Fibroblast of pulmonary artery (primary cell): ENCODE measurements around the gene CHST1.

Experiments
- DNase-seq: peaks from one replicate; pipeline ENCODE4 v3.0.0-alpha.2; 2010; ENCODE audit warnings: low read depth
- H3K4me3 ChIP-seq: replicated peaks from 2 replicates; pipeline ENCODE4 v1.5.1; 2011; ENCODE audit warnings: low read depth, mild to moderate bottlenecking, control low read depth, low read length, moderate library complexity
- TF ChIP-seq, protein P1 (sequence below): IDR thresholded peaks from 2 replicates; pipeline ENCODE4 v1.5.1; 2011; ENCODE audit warnings: mild to moderate bottlenecking, control low read depth, low read length, inconsistent platforms; ENCODE audit errors: missing control alignments

The CHST1 gene, protein sequence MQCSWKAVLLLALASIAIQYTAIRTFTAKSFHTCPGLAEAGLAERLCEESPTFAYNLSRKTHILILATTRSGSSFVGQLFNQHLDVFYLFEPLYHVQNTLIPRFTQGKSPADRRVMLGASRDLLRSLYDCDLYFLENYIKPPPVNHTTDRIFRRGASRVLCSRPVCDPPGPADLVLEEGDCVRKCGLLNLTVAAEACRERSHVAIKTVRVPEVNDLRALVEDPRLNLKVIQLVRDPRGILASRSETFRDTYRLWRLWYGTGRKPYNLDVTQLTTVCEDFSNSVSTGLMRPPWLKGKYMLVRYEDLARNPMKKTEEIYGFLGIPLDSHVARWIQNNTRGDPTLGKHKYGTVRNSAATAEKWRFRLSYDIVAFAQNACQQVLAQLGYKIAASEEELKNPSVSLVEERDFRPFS

DNA sequence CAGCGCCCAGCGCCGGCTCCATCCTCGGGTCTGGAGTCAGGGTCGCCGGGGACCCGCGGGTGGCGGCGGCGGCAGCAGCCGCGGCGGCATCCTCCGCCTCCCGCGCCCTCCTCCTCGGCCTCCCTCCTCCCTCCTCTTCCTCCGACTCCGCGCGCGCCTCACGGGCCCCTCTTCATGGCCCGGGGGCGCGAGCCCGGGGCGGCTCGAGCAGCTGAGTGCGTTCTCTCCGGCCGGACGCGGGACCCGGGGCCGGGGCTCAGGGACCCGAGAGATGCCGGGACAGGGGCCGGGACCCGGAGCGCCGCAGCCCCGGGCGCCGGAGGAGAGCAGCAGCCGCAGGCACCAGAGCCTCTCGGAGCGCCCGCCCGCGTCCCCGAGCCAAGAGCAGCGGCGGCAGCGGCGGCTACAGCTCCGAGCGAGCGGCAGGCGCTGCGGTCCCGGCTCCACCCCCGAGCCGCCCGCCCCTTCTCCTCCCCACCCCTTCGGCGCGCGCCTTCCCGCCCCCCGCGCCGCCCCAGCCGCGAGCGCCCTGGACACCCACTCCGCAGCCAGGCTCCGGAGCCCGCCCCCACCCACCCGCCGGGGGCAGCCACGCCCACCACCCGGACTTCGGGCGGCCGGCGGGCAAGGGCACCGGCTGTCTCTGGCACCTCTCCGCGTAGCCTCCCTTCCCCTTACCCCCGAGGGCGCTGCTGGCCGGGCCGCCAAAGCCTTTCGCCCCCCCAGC lies at the start of gene CHST1:
TSS of gene CHST1 (minus strand) at position 417 of the 727 bp plus-strand sequence. CDS start 14,699 bp downstream, outside the sequence.
- peak within 1 kb of the TSS; percentile 64 for H3K4me3 ChIP-seq
- DNase-seq, result peak; percentile 32
- TF ChIP-seq, protein P1, sequence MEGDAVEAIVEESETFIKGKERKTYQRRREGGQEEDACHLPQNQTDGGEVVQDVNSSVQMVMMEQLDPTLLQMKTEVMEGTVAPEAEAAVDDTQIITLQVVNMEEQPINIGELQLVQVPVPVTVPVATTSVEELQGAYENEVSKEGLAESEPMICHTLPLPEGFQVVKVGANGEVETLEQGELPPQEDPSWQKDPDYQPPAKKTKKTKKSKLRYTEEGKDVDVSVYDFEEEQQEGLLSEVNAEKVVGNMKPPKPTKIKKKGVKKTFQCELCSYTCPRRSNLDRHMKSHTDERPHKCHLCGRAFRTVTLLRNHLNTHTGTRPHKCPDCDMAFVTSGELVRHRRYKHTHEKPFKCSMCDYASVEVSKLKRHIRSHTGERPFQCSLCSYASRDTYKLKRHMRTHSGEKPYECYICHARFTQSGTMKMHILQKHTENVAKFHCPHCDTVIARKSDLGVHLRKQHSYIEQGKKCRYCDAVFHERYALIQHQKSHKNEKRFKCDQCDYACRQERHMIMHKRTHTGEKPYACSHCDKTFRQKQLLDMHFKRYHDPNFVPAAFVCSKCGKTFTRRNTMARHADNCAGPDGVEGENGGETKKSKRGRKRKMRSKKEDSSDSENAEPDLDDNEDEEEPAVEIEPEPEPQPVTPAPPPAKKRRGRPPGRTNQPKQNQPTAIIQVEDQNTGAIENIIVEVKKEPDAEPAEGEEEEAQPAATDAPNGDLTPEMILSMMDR, result no peak

DNA sequence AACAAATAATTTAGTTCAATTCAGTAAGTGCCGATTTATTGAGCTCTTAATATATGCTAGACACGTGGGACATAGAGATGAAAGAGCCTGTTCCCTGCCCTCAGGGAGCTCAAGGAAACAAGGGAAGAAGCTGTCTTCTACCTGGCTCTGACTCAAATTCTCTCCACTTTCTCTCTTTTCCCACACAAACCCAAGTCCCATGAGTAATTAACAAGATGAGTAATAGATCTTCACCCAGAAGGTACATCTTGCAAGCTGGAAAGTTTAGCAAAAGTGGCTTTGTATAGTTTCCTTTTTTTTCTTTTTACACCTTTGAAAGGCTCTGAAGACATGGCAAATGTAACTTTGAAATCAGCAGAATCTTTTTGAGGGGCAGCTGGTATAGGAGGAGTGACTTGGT lies 48.2 kb upstream of the CHST1 start:
- TF ChIP-seq, protein P1, result no peak
- no peak overlapping the region for H3K4me3 ChIP-seq
- DNase-seq, result no peak

DNA sequence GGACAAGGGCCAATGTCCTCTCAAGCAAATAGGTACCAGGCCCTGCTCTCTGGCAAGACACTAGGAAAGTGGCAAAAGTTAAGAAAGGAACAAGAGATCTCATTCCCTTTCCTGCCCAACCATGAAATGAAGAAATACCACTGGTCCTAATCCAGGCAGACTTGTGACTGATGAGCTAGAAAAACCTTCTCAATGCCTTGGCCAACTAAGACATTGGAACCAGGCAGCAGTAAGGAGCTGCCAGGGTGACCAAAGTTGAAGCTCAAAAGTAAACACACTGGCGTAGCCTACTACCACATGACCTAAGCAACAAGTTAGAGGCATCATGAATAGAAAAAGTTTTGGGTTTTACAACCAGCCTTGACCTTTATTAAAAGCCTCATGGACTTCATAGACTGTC lies 45.1 kb upstream of the CHST1 start:
- no peak for DNase-seq
- TF ChIP-seq, protein P1, result no peak
- no peak overlapping the region for H3K4me3 ChIP-seq

DNA sequence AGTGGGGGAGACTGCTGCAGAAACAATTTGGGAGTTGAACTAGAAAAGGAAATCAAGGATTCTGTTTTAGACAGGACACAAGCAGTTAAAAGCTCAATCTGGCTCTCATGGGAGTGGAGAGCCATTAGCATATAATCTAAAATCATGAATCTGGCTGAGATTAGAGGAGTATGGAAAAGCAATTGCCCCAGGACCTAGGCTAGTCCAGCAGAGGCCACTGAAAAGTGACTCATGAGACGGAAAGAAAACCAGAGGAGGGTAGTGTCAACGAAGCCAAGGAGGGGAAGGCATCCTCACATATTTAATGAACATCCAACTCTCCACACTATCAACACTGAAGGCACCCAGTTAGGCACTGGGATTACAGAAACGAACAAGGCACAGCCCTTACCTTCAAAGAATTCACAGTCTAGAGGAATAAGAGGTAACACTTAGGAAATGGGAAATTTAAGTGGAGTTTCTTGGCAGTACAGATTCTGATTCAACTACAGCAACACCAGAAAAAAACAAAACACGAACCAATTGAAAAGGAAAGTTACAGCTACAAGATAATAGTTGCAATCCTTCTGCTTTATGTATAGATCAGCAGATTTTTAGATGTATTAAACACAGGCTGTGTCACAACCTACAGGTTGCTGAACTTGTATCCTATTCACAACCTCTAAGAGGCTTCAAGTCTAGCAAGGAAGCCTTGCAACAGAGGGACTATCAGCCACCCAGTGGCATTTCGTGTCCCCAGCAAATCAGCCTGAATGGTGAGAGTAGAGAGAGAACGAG lies 43.7 kb upstream of the CHST1 start:
- TF ChIP-seq, protein P1, result no peak
- no peak overlapping the region for H3K4me3 ChIP-seq
- no peak for DNase-seq

DNA sequence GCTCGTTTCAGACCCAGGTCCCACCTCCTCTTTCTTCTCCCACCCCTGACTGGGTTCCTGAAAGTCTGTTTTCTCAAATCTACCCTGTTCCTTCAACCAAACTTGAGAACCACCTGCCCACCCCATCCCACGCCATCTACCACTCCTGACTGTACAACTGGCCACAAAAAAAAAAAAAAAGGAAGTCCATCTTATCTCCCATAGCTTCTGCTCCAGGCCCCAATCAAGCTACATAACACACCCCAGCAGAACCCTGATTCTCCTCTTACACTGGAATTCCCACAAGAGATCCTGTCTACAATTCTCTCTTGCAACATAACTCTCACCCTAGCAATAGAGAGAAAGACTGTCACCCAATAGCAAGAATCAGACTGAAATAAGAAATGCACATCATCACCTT lies 39.2 kb upstream of the CHST1 start:
- DNase-seq, result no peak
- no peak overlapping the region for H3K4me3 ChIP-seq
- TF ChIP-seq, protein P1, result no peak

DNA sequence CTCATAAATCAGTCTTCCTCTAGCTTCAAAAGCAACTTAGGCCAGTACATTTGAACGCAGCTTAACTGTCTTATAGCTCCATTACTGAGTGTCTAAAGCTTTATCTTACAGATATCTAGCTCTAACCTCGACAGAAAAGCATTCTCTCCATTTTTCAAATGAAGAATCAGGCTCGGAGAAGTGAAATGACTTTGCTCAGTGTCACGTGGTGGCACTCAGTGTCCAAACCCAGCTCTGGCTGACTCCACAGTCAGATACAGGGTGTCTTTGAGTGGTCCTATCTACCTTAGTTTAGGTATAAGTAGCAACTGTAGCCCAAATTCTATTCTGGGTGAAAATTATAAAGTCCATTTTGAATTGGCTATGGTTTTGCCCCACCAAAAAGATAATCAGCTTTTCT lies 38.7 kb upstream of the CHST1 start:
- H3K4me3 ChIP-seq, result no peak overlapping the region
- no peak for DNase-seq
- TF ChIP-seq, protein P1, result no peak
